ENCODE data around the gene NUDT15. TPM values are rescaled to one million over a fixed set of nuclear protein-coding genes. Genes with fewer than 3 reads are reported as not detected.

Gene NUDT15
- total and polyA plus RNA-seq, 2 of the 8 experiments (the other 6 are each of a cell fraction or from before 2014, with no cell fraction given): 37.8 to 65.9 TPM

DNA sequence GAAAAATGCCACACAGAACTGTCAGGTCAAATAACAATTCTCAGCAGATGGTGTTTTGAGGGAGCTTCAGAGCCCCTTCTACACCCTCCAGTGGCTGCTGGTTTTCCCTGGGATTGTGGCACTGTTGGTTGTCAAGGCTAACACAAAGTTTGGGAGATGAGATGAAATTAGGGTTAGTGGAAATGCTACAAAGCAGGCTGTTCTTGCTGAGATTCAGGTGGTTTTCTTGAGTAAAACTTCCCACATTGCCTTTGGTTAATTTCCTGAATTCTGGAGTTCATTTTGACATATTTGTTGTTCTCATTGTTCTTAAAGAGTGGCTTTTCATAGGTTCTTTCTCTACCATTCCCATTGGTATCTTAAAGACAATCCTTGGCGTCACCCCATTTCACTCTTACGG lies 35.3 kb downstream of the NUDT15 start (continued):
- no peak for TF ChIP-seq SAP30 (IDR thresholded peaks at IDR 0.05; ENCODE audit: insufficient read depth, insufficient replicate concordance, low read length)
